Rectal smooth muscle tissue (tissue), 1 donor: Measurements from ENCODE around the gene SSR4.

ENCODE experiments used
- H3K27ac ChIP-seq: one replicate; pipeline ENCODE4 v1.7.0; 2013; ENCODE audit warnings: low read depth, low read length, inconsistent platforms
- H3K27me3 ChIP-seq: one replicate; pipeline ENCODE4 v1.7.0; 2013; ENCODE audit warnings: low read length; ENCODE audit not compliant: control insufficient read depth, insufficient read depth
- H3K36me3 ChIP-seq: one replicate; pipeline ENCODE4 v1.7.0; 2013; ENCODE audit warnings: low read length; ENCODE audit not compliant: control insufficient read depth, insufficient read depth
- H3K4me1 ChIP-seq: one replicate; pipeline ENCODE4 v1.7.0; 2013; ENCODE audit warnings: low read length; ENCODE audit not compliant: control insufficient read depth, insufficient read depth
- H3K4me3 ChIP-seq: one replicate; pipeline ENCODE4 v1.7.0; 2013; ENCODE audit warnings: low read length
- H3K9ac ChIP-seq: one replicate; pipeline ENCODE4 v1.7.0; 2013; ENCODE audit warnings: low read length

SSR4 gene

DNA sequence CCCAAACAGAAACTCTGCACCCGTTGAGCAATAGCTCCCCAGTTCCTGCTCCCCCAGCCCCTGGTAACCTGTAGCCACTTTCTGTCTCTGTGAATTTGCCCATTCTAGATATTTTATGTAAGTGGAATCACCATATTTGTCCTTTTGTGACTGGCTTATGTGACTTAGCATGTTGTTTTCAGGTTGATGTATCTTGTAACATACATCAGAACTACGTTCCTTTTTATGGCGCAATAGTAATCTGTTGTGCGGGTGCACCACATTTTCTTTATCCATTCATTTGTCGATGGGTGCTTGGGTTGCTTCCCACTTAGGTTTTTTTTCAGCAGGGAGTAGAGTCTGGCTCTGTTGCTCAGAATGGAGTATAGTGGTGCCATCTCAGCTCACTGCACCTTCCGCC is 42.5 kb downstream of the SSR4 start:
- no peak overlapping the region for H3K9ac ChIP-seq
- H3K4me1 ChIP-seq = no peaks in the 10 kb centered on the region
- H3K27me3 ChIP-seq = peaks cover 5% of the 10 kb centered on the region
- H3K4me3 ChIP-seq = no peak overlapping the region
- no peaks in the 10 kb centered on the region for H3K36me3 ChIP-seq
- H3K27ac ChIP-seq = no peak overlapping the region

DNA sequence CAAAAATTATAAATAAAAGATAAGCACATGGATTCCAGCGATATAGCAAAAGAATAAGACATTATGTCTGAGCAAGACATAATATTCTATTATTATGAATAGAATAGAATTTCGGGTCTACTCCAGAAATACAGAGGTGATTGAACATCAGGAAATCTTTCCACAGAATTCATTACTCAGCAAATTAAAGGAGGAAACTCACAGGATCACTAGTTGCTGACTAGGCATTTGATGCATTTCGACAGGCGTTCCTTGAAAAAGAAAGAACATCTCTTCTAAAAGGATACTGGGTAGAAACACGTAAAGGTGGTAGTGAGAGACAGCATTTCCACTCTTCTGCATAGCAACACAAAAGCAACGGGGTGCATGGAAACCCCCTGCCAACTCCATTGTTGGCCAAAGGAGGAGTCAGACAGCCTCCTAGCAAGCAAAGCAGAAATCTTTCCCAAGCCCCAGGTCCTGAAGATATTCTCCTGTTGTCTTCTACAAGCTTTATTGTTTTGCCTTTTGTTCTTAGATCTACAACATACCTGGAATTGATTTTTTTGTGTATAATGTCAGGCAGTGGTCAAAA is 50.1 kb downstream of the SSR4 start:
- Histone ChIP-seq H3K9ac (no peak overlapping the region), H3K4me3 (no peak overlapping the region), H3K27ac (no peak overlapping the region), H3K27me3 (no peaks in the 10 kb centered on the region), H3K36me3 (no peaks in the 10 kb centered on the region), H3K4me1 (no peaks in the 10 kb centered on the region)

DNA sequence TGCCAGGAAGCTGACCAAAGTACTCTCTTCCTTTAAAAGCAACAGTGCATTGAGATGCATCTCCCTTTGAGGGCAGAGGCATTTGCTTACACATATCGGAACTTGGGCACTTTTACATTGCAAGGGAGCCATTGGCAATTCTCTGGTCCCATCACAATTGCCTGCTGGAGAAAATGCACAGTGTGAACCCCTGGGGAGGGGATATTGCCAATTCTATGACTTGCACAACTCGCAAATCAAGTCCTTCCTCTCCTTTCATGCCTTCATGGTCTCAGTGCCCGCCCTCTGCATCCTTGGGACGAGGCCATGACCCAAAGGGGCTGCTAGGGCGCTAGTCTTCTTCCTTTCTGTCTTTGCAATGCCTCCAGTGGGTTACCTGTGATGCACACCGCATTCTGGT is 50.7 kb downstream of the SSR4 start:
- no peak overlapping the region for H3K27ac ChIP-seq
- H3K4me1 ChIP-seq = no peaks in the 10 kb centered on the region
- no peak overlapping the region for H3K4me3 ChIP-seq
- H3K36me3 ChIP-seq = no peaks in the 10 kb centered on the region
- H3K9ac ChIP-seq = no peak overlapping the region
- H3K27me3 ChIP-seq = no peaks in the 10 kb centered on the region

DNA sequence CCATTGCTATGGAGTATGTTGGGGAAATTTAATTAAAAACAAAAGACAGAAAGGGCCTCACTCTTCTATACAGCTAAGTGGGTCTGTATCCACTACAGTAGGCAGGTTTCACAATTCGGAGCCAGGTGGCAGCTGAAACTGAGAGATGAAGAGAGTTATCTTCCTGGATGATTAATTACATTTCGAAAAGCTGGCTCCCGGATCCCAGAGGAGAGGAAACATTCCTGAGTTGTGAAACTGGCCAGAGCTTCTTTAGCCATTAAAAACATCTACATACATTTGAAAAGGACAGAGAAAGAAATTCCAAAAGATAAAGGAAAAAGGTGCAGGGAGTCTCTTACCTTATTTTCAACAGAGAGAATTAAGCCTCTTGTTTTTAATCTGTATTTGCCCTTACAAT is 51.4 kb downstream of the SSR4 start:
- H3K27ac ChIP-seq = no peak overlapping the region
- H3K36me3 ChIP-seq = no peaks in the 10 kb centered on the region
- no peaks in the 10 kb centered on the region for H3K4me1 ChIP-seq
- no peaks in the 10 kb centered on the region for H3K27me3 ChIP-seq
- no peak overlapping the region for H3K4me3 ChIP-seq
- no peak overlapping the region for H3K9ac ChIP-seq
